Breast epithelium (tissue), 3 donors: ENCODE results near the gene SDSL.

Experiments used
- POLR2A ChIP-seq: fragments of 450-650 bp; IDR thresholded peaks from one replicate; pipeline ENCODE4 v1.6.1; 2016; ENCODE audit warnings: antibody characterized with exemption, mild to moderate bottlenecking, moderate library complexity
- POLR2AphosphoS5 ChIP-seq, 3 donors: sonication (generic); formaldehyde crosslinking; IDR thresholded peaks; one replicate each; pipeline ENCODE4 v1.6.1; 2017; ENCODE audit warnings: antibody characterized with exemption in 3 of 3
- TF ChIP-seq, protein P1 (sequence below), 3 donors: fragments of 450-650 bp; IDR thresholded peaks; one replicate each; pipeline ENCODE4 v1.5.1; 2016 to 2017; ENCODE audit warnings: antibody characterized with exemption in 3 of 3, mild to moderate bottlenecking in 3 of 3, moderate library complexity in 3 of 3

DNA sequence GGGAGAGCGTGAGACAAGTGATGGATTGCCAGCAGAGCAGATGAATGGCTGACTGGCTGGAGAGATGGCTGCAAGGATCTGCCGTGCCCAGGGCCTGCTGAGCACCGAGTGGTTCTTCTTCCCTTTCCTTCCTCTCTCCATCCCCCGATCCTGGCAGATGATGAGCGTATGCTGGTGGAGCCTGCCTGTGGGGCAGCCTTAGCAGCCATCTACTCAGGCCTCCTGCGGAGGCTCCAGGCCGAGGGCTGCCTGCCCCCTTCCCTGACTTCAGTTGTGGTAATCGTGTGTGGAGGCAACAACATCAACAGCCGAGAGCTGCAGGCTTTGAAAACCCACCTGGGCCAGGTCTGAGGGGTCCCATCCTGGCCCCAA is 15.5 kb downstream of the SDSL start:
- TF ChIP-seq, protein P1, sequence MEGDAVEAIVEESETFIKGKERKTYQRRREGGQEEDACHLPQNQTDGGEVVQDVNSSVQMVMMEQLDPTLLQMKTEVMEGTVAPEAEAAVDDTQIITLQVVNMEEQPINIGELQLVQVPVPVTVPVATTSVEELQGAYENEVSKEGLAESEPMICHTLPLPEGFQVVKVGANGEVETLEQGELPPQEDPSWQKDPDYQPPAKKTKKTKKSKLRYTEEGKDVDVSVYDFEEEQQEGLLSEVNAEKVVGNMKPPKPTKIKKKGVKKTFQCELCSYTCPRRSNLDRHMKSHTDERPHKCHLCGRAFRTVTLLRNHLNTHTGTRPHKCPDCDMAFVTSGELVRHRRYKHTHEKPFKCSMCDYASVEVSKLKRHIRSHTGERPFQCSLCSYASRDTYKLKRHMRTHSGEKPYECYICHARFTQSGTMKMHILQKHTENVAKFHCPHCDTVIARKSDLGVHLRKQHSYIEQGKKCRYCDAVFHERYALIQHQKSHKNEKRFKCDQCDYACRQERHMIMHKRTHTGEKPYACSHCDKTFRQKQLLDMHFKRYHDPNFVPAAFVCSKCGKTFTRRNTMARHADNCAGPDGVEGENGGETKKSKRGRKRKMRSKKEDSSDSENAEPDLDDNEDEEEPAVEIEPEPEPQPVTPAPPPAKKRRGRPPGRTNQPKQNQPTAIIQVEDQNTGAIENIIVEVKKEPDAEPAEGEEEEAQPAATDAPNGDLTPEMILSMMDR (IDR thresholded peaks at IDR 0.05): no peak
- no peak for TF ChIP-seq POLR2AphosphoS5 (IDR thresholded peaks at IDR 0.05)
- no peak for TF ChIP-seq POLR2A
